ENCODE data around the gene ABI3BP. TPM values are rescaled to one million over a fixed set of nuclear protein-coding genes. Genes with fewer than 3 reads are reported as not detected.
A peak's percentile ranks its signal among the peaks of the same experiment; 100 is the strongest.

ABI3BP gene
- total RNA-seq, 4 donors from 2014 or later: 37.4 to 155 (median 112) TPM

GRCh38 chr3:101010296-101010695 lies 17.1 kb upstream of the ABI3BP start:
- no peak for DNase-seq (ENCODE audit: low spot score)
- no peak for TF ChIP-seq CTCF (IDR thresholded peaks at IDR 0.05)
- ATAC-seq (ENCODE audit: low FRiP score): peak; percentile 37

- DNase-seq (ENCODE audit: low spot score) (no peak), ATAC-seq (ENCODE audit: low FRiP score) (peak; percentile 32)
- no peak for TF ChIP-seq CTCF (IDR thresholded peaks at IDR 0.05)
Observed at GRCh38 chr3:101009386-101009785, 16.2 kb upstream of the ABI3BP start.

GRCh38 chr3:100999160-100999559 lies 5.9 kb upstream of the ABI3BP start:
- no peak for ATAC-seq (ENCODE audit: low FRiP score)
- no peak for DNase-seq (ENCODE audit: low spot score)
- no peak for TF ChIP-seq CTCF (IDR thresholded peaks at IDR 0.05)

GRCh38 chr3:100994809-100995208 lies 1.6 kb upstream of the ABI3BP start:
- no peak for DNase-seq (ENCODE audit: low spot score)
- no peak for TF ChIP-seq CTCF (IDR thresholded peaks at IDR 0.05)
- ATAC-seq (ENCODE audit: low FRiP score): no peak

GRCh38 chr3:100994187-100994586 lies 966 bp upstream of the ABI3BP start:
- no peak for TF ChIP-seq CTCF (IDR thresholded peaks at IDR 0.05)
- no peak for DNase-seq (ENCODE audit: low spot score)
- no peak for ATAC-seq (ENCODE audit: low FRiP score)

- DNase-seq (ENCODE audit: low spot score) (no peak), ATAC-seq (ENCODE audit: low FRiP score) (peak; percentile 83)
- TF ChIP-seq CTCF (IDR thresholded peaks at IDR 0.05): no peak
Observed at GRCh38 chr3:100992231-100993012, 799 bp downstream of the ABI3BP start.

GRCh38 chr3:100988080-100988479 lies 5.1 kb downstream of the ABI3BP start:
- DNase-seq (ENCODE audit: low spot score) (no peak), ATAC-seq (ENCODE audit: low FRiP score) (no peak)
- no peak for TF ChIP-seq CTCF (IDR thresholded peaks at IDR 0.05)
